GM20000 (cell line): Measurements from ENCODE around the gene COLGALT1.

Experiments used
- DNase-seq: peaks from one replicate; pipeline ENCODE4 v3.0.0; 2012; ENCODE audit warnings: low spot score
- TF ChIP-seq, protein P1 (sequence below): IDR thresholded peaks from 2 replicates; pipeline ENCODE4 v1.5.1; 2012; ENCODE audit warnings: mild to moderate bottlenecking, control low read depth; ENCODE audit errors: extremely low read depth, missing control alignments

COLGALT1 gene

DNA sequence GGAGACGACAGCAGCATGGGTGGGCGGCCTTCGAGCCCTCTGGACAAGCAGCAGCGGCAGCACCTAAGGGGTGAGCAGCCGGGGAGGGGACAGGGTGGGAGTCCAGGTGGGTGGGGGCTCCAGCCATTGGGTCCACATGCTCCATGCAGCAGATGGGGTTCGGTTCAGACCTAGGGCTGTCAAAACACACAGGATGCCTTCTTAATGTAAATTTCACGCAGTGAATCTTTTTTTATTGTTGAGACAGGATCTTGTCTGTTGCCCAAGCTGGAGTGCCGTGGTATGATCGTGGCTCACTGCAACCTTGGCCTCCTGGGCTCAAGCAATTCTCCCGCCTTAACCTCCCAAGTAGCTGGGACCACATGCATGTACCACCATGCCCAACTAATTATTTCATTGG is 28.1 kb upstream of the COLGALT1 start:
- TF ChIP-seq, protein P1, sequence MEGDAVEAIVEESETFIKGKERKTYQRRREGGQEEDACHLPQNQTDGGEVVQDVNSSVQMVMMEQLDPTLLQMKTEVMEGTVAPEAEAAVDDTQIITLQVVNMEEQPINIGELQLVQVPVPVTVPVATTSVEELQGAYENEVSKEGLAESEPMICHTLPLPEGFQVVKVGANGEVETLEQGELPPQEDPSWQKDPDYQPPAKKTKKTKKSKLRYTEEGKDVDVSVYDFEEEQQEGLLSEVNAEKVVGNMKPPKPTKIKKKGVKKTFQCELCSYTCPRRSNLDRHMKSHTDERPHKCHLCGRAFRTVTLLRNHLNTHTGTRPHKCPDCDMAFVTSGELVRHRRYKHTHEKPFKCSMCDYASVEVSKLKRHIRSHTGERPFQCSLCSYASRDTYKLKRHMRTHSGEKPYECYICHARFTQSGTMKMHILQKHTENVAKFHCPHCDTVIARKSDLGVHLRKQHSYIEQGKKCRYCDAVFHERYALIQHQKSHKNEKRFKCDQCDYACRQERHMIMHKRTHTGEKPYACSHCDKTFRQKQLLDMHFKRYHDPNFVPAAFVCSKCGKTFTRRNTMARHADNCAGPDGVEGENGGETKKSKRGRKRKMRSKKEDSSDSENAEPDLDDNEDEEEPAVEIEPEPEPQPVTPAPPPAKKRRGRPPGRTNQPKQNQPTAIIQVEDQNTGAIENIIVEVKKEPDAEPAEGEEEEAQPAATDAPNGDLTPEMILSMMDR, result no peak
- DNase-seq, result no peak

DNA sequence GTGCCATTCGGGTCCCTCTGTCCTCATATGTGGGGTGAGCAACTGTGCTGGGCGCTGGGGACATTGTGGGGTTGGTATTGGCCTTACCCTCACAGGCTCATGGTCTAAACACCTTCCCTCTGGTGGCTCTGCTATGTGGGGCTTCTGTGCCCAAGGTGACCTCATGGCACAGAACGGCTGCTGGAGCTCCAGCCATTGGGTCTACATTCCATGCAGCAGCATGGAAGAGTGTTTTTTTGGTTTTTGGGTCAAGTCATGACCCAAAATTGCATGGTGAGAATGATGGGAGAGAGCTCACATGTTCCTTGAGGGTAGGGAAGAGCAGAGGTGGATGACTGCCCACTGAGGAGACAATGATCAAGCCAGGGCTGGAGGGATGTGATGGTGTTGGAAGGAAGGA is 26.8 kb upstream of the COLGALT1 start:
- DNase-seq, result no peak
- TF ChIP-seq, protein P1, result no peak

DNA sequence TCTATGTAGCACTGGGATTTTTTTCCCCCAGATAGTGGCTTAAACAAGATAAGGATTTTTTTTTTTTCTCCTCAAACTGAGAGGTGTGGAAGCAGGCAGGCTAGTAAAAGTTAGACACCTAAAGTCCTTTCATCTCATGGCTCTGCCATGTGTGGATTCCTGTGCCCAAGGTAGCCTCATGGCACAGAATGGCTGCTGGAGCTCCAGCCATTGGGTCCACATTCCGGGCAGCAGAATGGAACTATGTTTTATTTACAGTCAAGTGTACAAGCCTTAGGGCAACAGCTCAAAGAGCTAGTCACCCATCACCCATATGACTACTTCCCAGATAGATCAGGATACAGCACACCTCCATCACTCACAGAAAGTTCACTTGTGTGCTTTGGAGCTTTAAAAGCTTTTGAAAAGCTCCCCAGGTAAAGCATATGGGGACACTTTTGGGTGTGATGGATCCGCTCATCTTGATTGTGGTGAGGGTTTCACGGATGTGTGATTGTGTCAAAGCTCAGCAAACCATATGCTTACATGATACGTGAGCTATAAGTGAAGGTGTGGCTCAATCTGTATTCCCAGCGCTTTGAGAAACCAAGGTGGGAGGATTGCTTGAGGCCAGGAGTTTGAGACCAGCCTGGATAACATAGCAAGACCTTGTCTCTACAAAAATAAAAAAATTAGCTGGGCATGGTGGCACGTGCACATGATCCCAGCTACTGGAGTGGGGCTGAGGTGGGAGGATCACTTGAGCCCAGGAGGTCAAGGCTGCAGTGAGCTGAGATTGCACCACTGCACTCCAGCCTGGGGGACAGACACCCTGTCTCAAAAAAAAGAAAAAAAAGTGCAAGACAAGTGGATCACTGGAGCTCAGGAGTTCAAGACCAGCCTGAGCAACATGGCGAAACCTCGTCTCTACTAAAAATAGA is 25.9 kb upstream of the COLGALT1 start:
- no peak for DNase-seq
- TF ChIP-seq, protein P1, result no peak

DNA sequence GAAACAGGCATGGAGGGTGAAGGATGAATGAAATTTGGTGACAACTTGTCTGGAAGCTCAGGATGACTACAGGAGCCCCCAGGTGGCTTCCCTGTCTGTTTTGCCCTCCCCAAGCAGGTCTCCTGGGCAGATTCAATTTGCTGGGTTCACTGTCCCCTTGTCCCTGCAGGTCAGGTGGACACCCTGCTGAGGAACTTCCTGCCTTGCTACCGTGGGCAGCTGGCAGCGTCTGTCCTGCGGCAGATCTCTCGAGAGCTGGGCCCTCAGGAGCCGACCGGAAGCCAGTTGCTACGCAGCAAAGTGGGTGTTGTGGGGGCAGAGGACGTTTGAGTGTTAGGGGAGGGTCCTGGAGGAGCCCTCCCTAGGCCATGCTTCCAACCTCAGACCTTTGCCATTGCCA is 24.9 kb upstream of the COLGALT1 start:
- no peak for DNase-seq
- TF ChIP-seq, protein P1, result no peak

DNA sequence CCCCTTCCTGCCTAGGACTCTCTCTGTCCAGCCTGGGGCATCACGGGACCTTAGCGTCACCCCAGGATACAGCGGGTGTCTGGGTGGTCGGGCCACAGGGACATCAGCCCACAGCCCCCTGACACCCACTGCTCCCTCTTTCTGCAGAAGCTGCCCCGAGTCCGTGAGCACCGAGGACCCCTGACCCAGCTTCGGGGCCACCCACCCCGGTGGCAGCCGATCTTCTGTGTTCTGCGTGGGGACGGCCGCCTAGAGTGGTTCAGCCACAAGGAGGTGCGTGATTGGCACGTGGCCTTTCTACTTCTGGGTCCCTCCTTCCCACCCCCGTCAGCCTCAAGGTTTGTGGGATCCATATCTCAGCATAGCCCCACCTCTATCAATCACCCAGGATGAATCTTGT is 23.3 kb upstream of the COLGALT1 start:
- TF ChIP-seq, protein P1, result no peak
- DNase-seq, result no peak

DNA sequence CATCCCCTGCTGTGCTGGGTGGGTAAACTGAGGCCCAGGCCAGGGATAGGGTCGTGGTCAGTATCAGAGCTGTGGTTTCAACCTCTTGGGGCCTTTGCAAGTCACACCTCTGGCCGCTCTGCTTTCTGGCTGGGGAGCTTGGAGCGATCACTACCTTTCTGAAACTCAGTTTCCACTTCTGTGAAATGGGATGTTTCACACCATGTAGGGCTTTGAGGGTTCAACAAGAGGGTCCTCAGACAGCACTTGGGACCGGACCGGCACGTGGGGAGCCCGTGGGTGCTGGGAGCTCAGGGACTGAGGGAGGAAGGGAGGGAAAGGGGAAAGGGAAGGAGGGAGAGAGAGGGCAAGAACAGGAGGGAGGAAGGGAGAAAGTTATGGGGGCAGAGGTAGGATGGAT is 22.9 kb upstream of the COLGALT1 start:
- TF ChIP-seq, protein P1, result no peak
- DNase-seq, result no peak

DNA sequence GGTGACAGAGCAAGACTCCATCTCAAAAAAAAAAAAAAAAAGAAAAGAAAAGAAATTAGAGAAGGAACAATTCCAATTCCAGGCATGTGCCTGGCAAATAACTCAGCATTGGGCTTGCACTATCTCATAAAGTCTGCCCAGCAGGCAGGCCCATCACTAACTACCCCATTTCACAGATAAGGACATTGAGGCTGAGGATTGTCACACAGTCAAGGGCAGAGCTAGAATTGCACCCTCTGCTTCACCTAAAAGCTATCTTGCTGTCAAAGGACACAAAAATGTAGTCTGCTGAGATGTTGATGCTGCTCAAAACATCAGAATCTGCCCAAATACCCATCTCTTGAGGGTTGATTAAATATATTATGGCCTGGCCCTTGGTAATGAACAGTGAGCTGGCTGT is 20.7 kb upstream of the COLGALT1 start:
- no peak for DNase-seq
- TF ChIP-seq, protein P1, result no peak
